Adrenal gland (tissue), 5 donors: Measurements from ENCODE around the gene GET3.

Experiments
- CTCF ChIP-seq, 6 experiments: fragments of 450-650 bp in 4 of 6; fragments of 200-600 bp in 2 of 6; sonication (generic) in 1 of 6; IDR thresholded peaks; 1 replicate in 5 of 6; 2 replicates in 1 of 6; pipeline versions ENCODE4 v1.5.1 to v1.8.0; 2016 to 2021; ENCODE audit warnings: antibody characterized with exemption in 6 of 6, mild to moderate bottlenecking in 2 of 6, moderate library complexity in 1 of 6
- POLR2A ChIP-seq, 2 donors: fragments of 450-650 bp; IDR thresholded peaks; one replicate each; pipeline ENCODE4 v1.6.1; 2017; ENCODE audit warnings: antibody characterized with exemption in 2 of 2, mild to moderate bottlenecking in 2 of 2, moderate library complexity in 1 of 2
- donor health status: DM: no; HTN: no; CAD: no.

GRCh38 chr19:12756150-12756883 is 19.0 kb downstream of the GET3 start:
- TF ChIP-seq POLR2A (IDR thresholded peaks at IDR 0.05) (no peak), CTCF (IDR thresholded peaks at IDR 0.05) (no peak)
